ENCODE data around the gene PARP12. TPM values are rescaled to one million over a fixed set of nuclear protein-coding genes. Genes with fewer than 3 reads are reported as not detected.
A peak's percentile ranks its signal among the peaks of the same experiment; 100 is the strongest.

The PARP12 gene
- total and polyA plus RNA-seq, 2 of the 13 experiments (the other 11 are each of a cell fraction or from before 2014, with no cell fraction given), result 15.5 to 35.2 TPM

GRCh38 chr7:139991911-139992310 is 70.8 kb downstream of the PARP12 start (continued):
- TF ChIP-seq ZNF264 (CRISPR knock-in tag; IDR thresholded peaks at IDR 0.05), result no peak
- no peak for TF ChIP-seq BCL6 (CRISPR knock-in tag; IDR thresholded peaks at IDR 0.05)
- no peak for TF ChIP-seq ZNF329 (CRISPR knock-in tag; IDR thresholded peaks at IDR 0.05; ENCODE audit: low read depth)
- TF ChIP-seq SRY (CRISPR knock-in tag; IDR thresholded peaks at IDR 0.05), result no peak

- ATAC-seq (peak; percentile 76), FAIRE-seq (no peak), DNase-seq (ENCODE audit: low spot score) (peak; percentile 63)
- H3K4me1 ChIP-seq (ENCODE audit: insufficient read depth, low read length), result peaks cover 44% of the 10 kb centered on the region
- H3K9ac ChIP-seq (ENCODE audit: insufficient read depth, low read depth, low read length), result no peak overlapping the region
- no TSS peak for BruUV-seq (replicated peaks)
- H4K20me1 ChIP-seq (ENCODE audit: insufficient read depth, low read length), result no peaks in the 10 kb centered on the region
- no peak overlapping the region for H3K27ac ChIP-seq (ENCODE audit: extremely low read length, insufficient read depth, low read length)
- no peak overlapping the region for H2AFZ ChIP-seq (ENCODE audit: low read length)
- ChIA-PET POLR2A (no interaction called here), CTCF (ENCODE audit: low intra/inter-chr PET ratio, low total read pairs) (no interaction called here)
- 2% methylated on average over 5 of the region's 5 CpGs for WGBS (ENCODE audit: low lambda C conversion rate)
- H3K4me3 ChIP-seq (replicated peaks in 1 of 3; ENCODE audit: insufficient read depth in 1 of 3, low read depth in 2 of 3, low read length in 3 of 3), result no peak overlapping the region
- intact Hi-C loops (cut with micrococcal nuclease; ENCODE audit: unreplicated experiment) (no loop called here), in situ Hi-C loops (cut with HindIII; ENCODE audit: extremely low pct_ligation_motif_present, low pct_unique_long_range_greater_than_20kb) (no loop called here)
- no peaks in the 10 kb centered on the region for H3K79me2 ChIP-seq (ENCODE audit: insufficient read depth, low read length)
- peak overlapping the region; percentile 29; the same call in 1 of the 2 replicates for H3K4me2 ChIP-seq (ENCODE audit: low read depth, low read length)
- H3K36me3 ChIP-seq (replicated peaks in 1 of 2; ENCODE audit: control insufficient read depth in 1 of 2, insufficient read depth in 2 of 2, low read length in 2 of 2), result no peaks in the 10 kb centered on the region
- H3K27me3 ChIP-seq (ENCODE audit: control insufficient read depth in 1 of 2, insufficient read depth in 2 of 2, low read length in 2 of 2), result peaks cover 1 to 24% of the 10 kb centered on the region in 2 experiments; a peak in 4 of 5 replicates
- no peaks in the 10 kb centered on the region for H3K9me3 ChIP-seq (ENCODE audit: low read length)
- TF ChIP-seq TEAD3 (CRISPR knock-in tag; optimal IDR thresholded peaks at IDR 0.05; ENCODE audit: borderline replicate concordance) (peak; percentile 51), GMEB2 (CRISPR knock-in tag; IDR thresholded peaks at IDR 0.05; ENCODE audit: low read depth) (no peak), SMAD3 (CRISPR knock-in tag; IDR thresholded peaks at IDR 0.05) (no peak), FOXA1 (IDR thresholded peaks at IDR 0.05) (no peak), FOXA1 (CRISPR knock-in tag; IDR thresholded peaks at IDR 0.05) (peak; percentile 78), MTF1 (CRISPR knock-in tag; IDR thresholded peaks at IDR 0.05) (no peak), ZBTB1 (CRISPR knock-in tag; IDR thresholded peaks at IDR 0.05; ENCODE audit: borderline replicate concordance) (no peak), NR2F1 (CRISPR knock-in tag; IDR thresholded peaks at IDR 0.05) (peak; percentile 10 to 18; a peak in 1 of 4 replicates), GATAD2A (CRISPR knock-in tag; IDR thresholded peaks at IDR 0.05) (peak; percentile 48; the same call in 1 of the 2 replicates), BCL6 (CRISPR knock-in tag; IDR thresholded peaks at IDR 0.05) (peak; percentile 59), HIC2 (CRISPR knock-in tag; IDR thresholded peaks at IDR 0.05; ENCODE audit: low read depth) (no peak), FOXA3 (CRISPR knock-in tag; IDR thresholded peaks at IDR 0.05) (peak; percentile 65), NR2F6 (IDR thresholded peaks at IDR 0.05) (no peak), NR2F6 (CRISPR knock-in tag; IDR thresholded peaks at IDR 0.05) (peak; percentile 64), FOSL2 (CRISPR knock-in tag; IDR thresholded peaks at IDR 0.05) (peak; percentile 85), SALL1 (CRISPR knock-in tag; IDR thresholded peaks at IDR 0.05) (peak; percentile 31; the same call in 1 of the 2 replicates), ZUFSP (CRISPR knock-in tag; IDR thresholded peaks at IDR 0.05; ENCODE audit: borderline replicate concordance) (no peak), ZNF496 (CRISPR knock-in tag; IDR thresholded peaks at IDR 0.05; ENCODE audit: insufficient replicate concordance) (no peak), RXRB (CRISPR knock-in tag; IDR thresholded peaks at IDR 0.05; ENCODE audit: borderline replicate concordance) (0 out of 2 replicates have a peak, but pooled peaks have one; percentile 26)
These were observed 71.5 kb downstream of the PARP12 start for GRCh38 chr7:139991269-139991666.
